ENCODE measurements around the gene B9D1.

DNA sequence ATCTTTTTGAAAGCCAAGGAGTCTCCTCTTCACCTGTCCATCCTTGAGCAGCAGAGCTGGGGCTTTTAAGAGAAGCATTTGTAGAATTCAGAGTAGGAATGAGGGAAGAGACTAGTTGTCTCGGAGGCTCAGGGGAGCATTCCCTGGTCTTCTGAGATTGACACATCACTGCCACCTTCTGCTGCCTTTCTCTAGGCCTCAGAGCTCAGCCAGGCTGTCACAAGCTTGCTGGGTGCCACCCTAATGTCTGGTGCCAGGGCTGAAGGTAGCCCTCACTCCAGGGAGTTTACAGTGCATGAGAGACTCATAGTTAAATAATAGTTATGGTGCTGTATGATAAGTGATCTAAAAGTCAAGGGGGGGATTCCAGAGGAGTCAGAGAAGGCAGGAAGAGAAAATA lies 39.7 kb downstream of the B9D1 start:
- TF ChIP-seq, protein P1, sequence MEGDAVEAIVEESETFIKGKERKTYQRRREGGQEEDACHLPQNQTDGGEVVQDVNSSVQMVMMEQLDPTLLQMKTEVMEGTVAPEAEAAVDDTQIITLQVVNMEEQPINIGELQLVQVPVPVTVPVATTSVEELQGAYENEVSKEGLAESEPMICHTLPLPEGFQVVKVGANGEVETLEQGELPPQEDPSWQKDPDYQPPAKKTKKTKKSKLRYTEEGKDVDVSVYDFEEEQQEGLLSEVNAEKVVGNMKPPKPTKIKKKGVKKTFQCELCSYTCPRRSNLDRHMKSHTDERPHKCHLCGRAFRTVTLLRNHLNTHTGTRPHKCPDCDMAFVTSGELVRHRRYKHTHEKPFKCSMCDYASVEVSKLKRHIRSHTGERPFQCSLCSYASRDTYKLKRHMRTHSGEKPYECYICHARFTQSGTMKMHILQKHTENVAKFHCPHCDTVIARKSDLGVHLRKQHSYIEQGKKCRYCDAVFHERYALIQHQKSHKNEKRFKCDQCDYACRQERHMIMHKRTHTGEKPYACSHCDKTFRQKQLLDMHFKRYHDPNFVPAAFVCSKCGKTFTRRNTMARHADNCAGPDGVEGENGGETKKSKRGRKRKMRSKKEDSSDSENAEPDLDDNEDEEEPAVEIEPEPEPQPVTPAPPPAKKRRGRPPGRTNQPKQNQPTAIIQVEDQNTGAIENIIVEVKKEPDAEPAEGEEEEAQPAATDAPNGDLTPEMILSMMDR (IDR thresholded peaks at IDR 0.05; ENCODE audit: low read depth, low read length, poor library complexity, severe bottlenecking): no peak
- no peak for TF ChIP-seq EZH2phosphoT487 (IDR thresholded peaks at IDR 0.05; ENCODE audit: borderline replicate concordance, low read length)
